Left renal pelvis (tissue), 4 donors: ENCODE measurements around the gene AQP2. TPM values are rescaled to one million over a fixed set of nuclear protein-coding genes. Genes with fewer than 3 reads are reported as not detected.

Experiments
- DNase-seq, 4 donors: peaks; one replicate each; pipeline ENCODE4 v3.0.0-alpha.2; 2013; ENCODE audit warnings: low read depth in 4 of 4, low spot score in 3 of 4
- polyA plus RNA-seq, 4 donors: library from polyadenylated mRNA; unstranded; fragments of 120-200 nt; gene quantifications; one replicate each; pipeline ENCODE4 v1.2.1, GENCODE V29; 2013; ENCODE audit not compliant: insufficient read length in 4 of 4

Gene AQP2
- polyA plus RNA-seq, 4 donors: 0.76 to 242 (median 119) TPM

- DNase-seq: no peak
Observed at GRCh38 chr12:49917788-49918173, 32.8 kb upstream of the AQP2 start.

- no peak for DNase-seq
Observed at GRCh38 chr12:49920241-49920914, 30.2 kb upstream of the AQP2 start.

- no peak for DNase-seq
Observed at GRCh38 chr12:49920915-49921286, 29.6 kb upstream of the AQP2 start.

- no peak for DNase-seq
Observed at GRCh38 chr12:49921299-49921698, 29.2 kb upstream of the AQP2 start.

- DNase-seq: no peak
Observed at GRCh38 chr12:49921936-49922335, 28.6 kb upstream of the AQP2 start.

- DNase-seq: no peak
Observed at GRCh38 chr12:49922349-49923034, 28.0 kb upstream of the AQP2 start.

- no peak for DNase-seq
Observed at GRCh38 chr12:49923035-49923644, 27.4 kb upstream of the AQP2 start.

- no peak for DNase-seq
Observed at GRCh38 chr12:49923880-49924556, 26.5 kb upstream of the AQP2 start.

GRCh38 chr12:49924628-49925246 lies 25.8 kb upstream of the AQP2 start:
- DNase-seq: no peak

GRCh38 chr12:49925433-49926204 lies 24.9 kb upstream of the AQP2 start:
- no peak for DNase-seq

GRCh38 chr12:49928471-49928870 lies 22.1 kb upstream of the AQP2 start:
- DNase-seq: no peak

- no peak for DNase-seq
Observed at GRCh38 chr12:49929581-49929980, 21.0 kb upstream of the AQP2 start.

GRCh38 chr12:49930515-49931288 lies 19.8 kb upstream of the AQP2 start:
- no peak for DNase-seq

- no peak for DNase-seq
Observed at GRCh38 chr12:49932023-49932422, 18.5 kb upstream of the AQP2 start.

- peak in 2 of 4 donors; percentile 44 to 48 for DNase-seq
Observed at GRCh38 chr12:49932533-49933130, 17.9 kb upstream of the AQP2 start.

GRCh38 chr12:49933796-49934195 lies 16.7 kb upstream of the AQP2 start:
- DNase-seq: no peak

- no peak for DNase-seq
Observed at GRCh38 chr12:49934505-49934904, 16.0 kb upstream of the AQP2 start.

GRCh38 chr12:49936925-49937324 lies 13.6 kb upstream of the AQP2 start:
- DNase-seq: no peak

- no peak for DNase-seq
Observed at GRCh38 chr12:49937639-49938300, 12.8 kb upstream of the AQP2 start.
